ENCODE measurements around the gene BMP5. TPM values are rescaled to one million over a fixed set of nuclear protein-coding genes. Genes with fewer than 3 reads are reported as not detected.

The BMP5 gene
- total and polyA plus RNA-seq, 2 donors (not counting 3 experiments of a cell fraction or from before 2014, with no cell fraction given): not detected

- Histone ChIP-seq H2AFZ (ENCODE audit: low read depth, low read length) (no peak overlapping the region), H3K4me2 (ENCODE audit: insufficient read depth, low read length) (no peak overlapping the region), H3K27ac (ENCODE audit: insufficient read depth, low read depth, low read length) (no peak overlapping the region), H3K27me3 (ENCODE audit: control insufficient read depth in 2 of 2, insufficient read depth in 2 of 2, low read length in 2 of 2) (no peaks in the 10 kb centered on the region), H3K9me1 (replicated peaks; ENCODE audit: control insufficient read depth, extremely low read depth, insufficient read depth, low read length) (no peaks in the 10 kb centered on the region), H3K4me3 (replicated peaks in 1 of 3; ENCODE audit: insufficient read depth in 1 of 3, low read depth in 1 of 3, low read length in 3 of 3) (no peak overlapping the region), H3K9me3 (replicated peaks; ENCODE audit: control insufficient read depth, insufficient read depth, low read length) (no peaks in the 10 kb centered on the region), H3K79me2 (ENCODE audit: control insufficient read depth, insufficient read depth, low read length) (no peaks in the 10 kb centered on the region), H3K36me3 (ENCODE audit: control insufficient read depth in 2 of 2, extremely low read depth in 1 of 2, insufficient read depth in 2 of 2, low read length in 2 of 2) (no peaks in the 10 kb centered on the region), H3K4me1 (ENCODE audit: control insufficient read depth, extremely low read depth, insufficient read depth, low read length) (no peaks in the 10 kb centered on the region), H4K20me1 (replicated peaks; ENCODE audit: control insufficient read depth, extremely low read depth, insufficient read depth, low read length) (no peaks in the 10 kb centered on the region), H3K9ac (replicated peaks; ENCODE audit: extremely low read depth, insufficient read depth, low read length) (no peak overlapping the region)
- DNase-seq (ENCODE audit: low read depth, low spot score): no peak
- FAIRE-seq: no peak
- intact Hi-C loops (cut with micrococcal nuclease) (no loop called here), dilution Hi-C loops (cut with MboI; ENCODE audit: extremely low pct_ligation_motif_present, low sequenced_read_pairs) (no loop called here)
- BruUV-seq (replicated peaks): no TSS peak
- CTCF ChIA-PET: no interaction called here
- no peak for TF ChIP-seq CTCF (IDR thresholded peaks at IDR 0.05; ENCODE audit: extremely low read depth in 1 of 2, insufficient read depth in 1 of 2, low read depth in 1 of 2, low read length in 2 of 2)
- no peak for TF ChIP-seq JUN (IDR thresholded peaks at IDR 0.05; ENCODE audit: borderline replicate concordance, insufficient read depth, insufficient read length, low read depth)
- no peak for TF ChIP-seq GATA2 (IDR thresholded peaks at IDR 0.05; ENCODE audit: insufficient read depth, insufficient read length, low read depth, low read length)
- no peak for TF ChIP-seq POLR2A (IDR thresholded peaks at IDR 0.05; ENCODE audit: low read depth, low read length)
- no peak for TF ChIP-seq MAX (IDR thresholded peaks at IDR 0.05; ENCODE audit: insufficient read depth, insufficient read length)
- TF ChIP-seq FOS (IDR thresholded peaks at IDR 0.05; ENCODE audit: borderline replicate concordance, insufficient read depth, low read length): no peak
- TF ChIP-seq EZH2 (IDR thresholded peaks at IDR 0.05; ENCODE audit: borderline replicate concordance, low read depth, low read length, severe bottlenecking): no peak
- no peak for TF ChIP-seq MYC (IDR thresholded peaks at IDR 0.05; ENCODE audit: low read depth, low read length)
- TF ChIP-seq POLR2AphosphoS5 (IDR thresholded peaks at IDR 0.05; ENCODE audit: insufficient read depth, low read depth, low read length): no peak
- POLR2A ChIA-PET: no interaction called here
These were observed 162.0 kb downstream of the BMP5 start for GRCh38 chr6:55713436-55713835.

Data from endothelial cell of umbilical vein (primary cell).